ENCODE results near the gene ARID1B. TPM values are rescaled to one million over a fixed set of nuclear protein-coding genes. Genes with fewer than 3 reads are reported as not detected.
"Not testable (repeated sequence)": the region's sequence is repeated elsewhere in the genome, so short reads cannot be mapped to it uniquely, and the experiment has no call there.

ARID1B gene
- total RNA-seq, 6 experiments from 2014 or later, result 32.5 to 44.3 (median 36.5) TPM

GRCh38 chr6:156980948-156981347 is 203.8 kb downstream of the ARID1B start:
- no peak for TF ChIP-seq CTCF (IDR thresholded peaks at IDR 0.05)
- no peak overlapping the region for H3K27ac Mint-ChIP-seq
- H3K27me3 Mint-ChIP-seq (ENCODE audit: insufficient read depth), result no peaks in the 10 kb centered on the region; the same call in none of the 2 replicates
- no peaks in the 10 kb centered on the region for H3K9me3 Mint-ChIP-seq
- peaks cover 39% of the 10 kb centered on the region for H3K4me1 Mint-ChIP-seq (ENCODE audit: low read depth)
- no peak for DNase-seq
- no peaks in the 10 kb centered on the region for H3K36me3 Mint-ChIP-seq (ENCODE audit: low read depth)
- H3K4me3 Mint-ChIP-seq, result no peak overlapping the region

GRCh38 chr6:156982168-156982567 is 205.0 kb downstream of the ARID1B start:
- no peak for TF ChIP-seq CTCF (IDR thresholded peaks at IDR 0.05)
- Mint-ChIP-seq H3K4me1 (ENCODE audit: low read depth) (peaks cover 30% of the 10 kb centered on the region), H3K27ac (no peak overlapping the region), H3K4me3 (no peak overlapping the region), H3K9me3 (no peaks in the 10 kb centered on the region), H3K27me3 (ENCODE audit: insufficient read depth) (no peaks in the 10 kb centered on the region; the same call in none of the 2 replicates), H3K36me3 (ENCODE audit: low read depth) (no peaks in the 10 kb centered on the region)
- DNase-seq, result no peak

- H3K4me3 Mint-ChIP-seq, result not testable (repeated sequence)
- H3K4me1 Mint-ChIP-seq (ENCODE audit: low read depth), result peaks cover 28% of the 10 kb centered on the region
Observed at GRCh38 chr6:156982864-156983263, 205.7 kb downstream of the ARID1B start.

GRCh38 chr6:156984178-156984738 is 207.1 kb downstream of the ARID1B start:
- H3K4me3 Mint-ChIP-seq, result no peak overlapping the region
- peaks cover 2% of the 10 kb centered on the region for H3K27me3 Mint-ChIP-seq (ENCODE audit: insufficient read depth)
- DNase-seq, result no peak
- H3K36me3 Mint-ChIP-seq (ENCODE audit: low read depth), result no peaks in the 10 kb centered on the region
- H3K27ac Mint-ChIP-seq, result no peak overlapping the region
- peaks cover 42% of the 10 kb centered on the region for H3K4me1 Mint-ChIP-seq (ENCODE audit: low read depth)
- H3K9me3 Mint-ChIP-seq, result no peaks in the 10 kb centered on the region
- no peak for TF ChIP-seq CTCF (IDR thresholded peaks at IDR 0.05)

More at GRCh38 chr6:156982864-156983263, 205.7 kb downstream of the ARID1B start:
- not testable (repeated sequence) for H3K36me3 Mint-ChIP-seq (ENCODE audit: low read depth); H3K9me3 Mint-ChIP-seq; H3K27ac Mint-ChIP-seq; DNase-seq; H3K27me3 Mint-ChIP-seq (ENCODE audit: insufficient read depth)

- H3K27me3 Mint-ChIP-seq (ENCODE audit: insufficient read depth), result peaks cover 2% of the 10 kb centered on the region
- peaks cover 44% of the 10 kb centered on the region for H3K4me1 Mint-ChIP-seq (ENCODE audit: low read depth)
- no peak overlapping the region for H3K4me3 Mint-ChIP-seq
- DNase-seq, result no peak
- no peak for TF ChIP-seq CTCF (IDR thresholded peaks at IDR 0.05)
- no peak overlapping the region for H3K27ac Mint-ChIP-seq
- no peaks in the 10 kb centered on the region for H3K9me3 Mint-ChIP-seq
- no peaks in the 10 kb centered on the region for H3K36me3 Mint-ChIP-seq (ENCODE audit: low read depth)
Observed at GRCh38 chr6:156985309-156985708, 208.1 kb downstream of the ARID1B start.

GRCh38 chr6:156988276-156989158 is 211.3 kb downstream of the ARID1B start:
- Mint-ChIP-seq H3K4me3 (no peak overlapping the region), H3K27me3 (ENCODE audit: insufficient read depth) (peaks cover 3% of the 10 kb centered on the region), H3K4me1 (ENCODE audit: low read depth) (peaks cover 45% of the 10 kb centered on the region), H3K27ac (peak overlapping the region; percentile 12; the same call in 1 of the 2 replicates), H3K36me3 (ENCODE audit: low read depth) (no peaks in the 10 kb centered on the region), H3K9me3 (no peaks in the 10 kb centered on the region)
- DNase-seq, result no peak
- TF ChIP-seq CTCF (IDR thresholded peaks at IDR 0.05), result no peak
